GM19438 (cell line): Measurements from ENCODE around the gene CST3.
"Not testable (repeated sequence)": the region's sequence is repeated elsewhere in the genome, so short reads cannot be mapped to it uniquely, and the experiment has no call there.

Source experiments
- ATAC-seq: cut with Tn5 transposase; IDR thresholded peaks from one replicate; pipeline ENCODE4 v1.9.1; 2021; ENCODE audit warnings: low read depth; ENCODE audit not compliant: unreplicated experiment

The CST3 gene

GRCh38 chr20:23629542-23630391 is 8.0 kb downstream of the CST3 start:
- no peak for ATAC-seq

- ATAC-seq = no peak
These were observed 8.7 kb downstream of the CST3 start for GRCh38 chr20:23629017-23629541.

GRCh38 chr20:23628402-23629016 is 9.2 kb downstream of the CST3 start:
- ATAC-seq = no peak

GRCh38 chr20:23627501-23627900 is 10.3 kb downstream of the CST3 start:
- ATAC-seq = no peak

GRCh38 chr20:23626040-23626620 is 11.6 kb downstream of the CST3 start:
- no peak for ATAC-seq

- no peak for ATAC-seq
These were observed 12.4 kb downstream of the CST3 start for GRCh38 chr20:23625236-23625964.

- no peak for ATAC-seq
These were observed 13.4 kb downstream of the CST3 start for GRCh38 chr20:23624324-23624691.

- no peak for ATAC-seq
These were observed 14.0 kb downstream of the CST3 start for GRCh38 chr20:23623666-23624323.

GRCh38 chr20:23622839-23623343 is 14.9 kb downstream of the CST3 start:
- ATAC-seq = no peak

- ATAC-seq = not testable (repeated sequence)
These were observed 15.4 kb downstream of the CST3 start for GRCh38 chr20:23622401-23622800.

GRCh38 chr20:23620670-23621386 is 16.9 kb downstream of the CST3 start:
- ATAC-seq = not testable (repeated sequence)

- ATAC-seq = no peak
These were observed 23.6 kb downstream of the CST3 start for GRCh38 chr20:23614163-23614562.

- no peak for ATAC-seq
These were observed 24.1 kb downstream of the CST3 start for GRCh38 chr20:23613676-23614075.

GRCh38 chr20:23612396-23612795 is 25.4 kb downstream of the CST3 start:
- ATAC-seq = no peak

- no peak for ATAC-seq
These were observed 28.2 kb downstream of the CST3 start for GRCh38 chr20:23609486-23610109.

- no peak for ATAC-seq
These were observed 29.4 kb downstream of the CST3 start for GRCh38 chr20:23608251-23608846.

GRCh38 chr20:23607497-23608245 is 30.1 kb downstream of the CST3 start:
- no peak for ATAC-seq

GRCh38 chr20:23606652-23607049 is 31.1 kb downstream of the CST3 start:
- ATAC-seq = no peak
